ENCODE measurements around the gene AMHR2.
"Not testable (repeated sequence)": the region's sequence is repeated elsewhere in the genome, so short reads cannot be mapped to it uniquely, and the experiment has no call there.

AMHR2 gene

GRCh38 chr12:53413485-53414204 is 10.0 kb upstream of the AMHR2 start:
- no peak overlapping the region for H2AFZ ChIP-seq (ENCODE audit: low read length)
- TF ChIP-seq EZH2 (optimal IDR thresholded peaks at IDR 0.05; ENCODE audit: low read depth, low read length) = no peak
- no peak for TF ChIP-seq EZH2phosphoT487 (IDR thresholded peaks at IDR 0.05; ENCODE audit: low read length)
- TF ChIP-seq CTCF (IDR thresholded peaks at IDR 0.05; ENCODE audit: low read length) = no peak
- H3K4me1 ChIP-seq (ENCODE audit: low read length) = peaks cover 17% of the 10 kb centered on the region
- DNase-seq = no peak
- no peaks in the 10 kb centered on the region for H3K9me3 ChIP-seq (replicated peaks; ENCODE audit: insufficient read depth, low read length)
- H3F3A ChIP-seq (ENCODE audit: insufficient read depth, low read length) = peaks cover 6% of the 10 kb centered on the region; the same call in 1 of the 2 replicates
- no peaks in the 10 kb centered on the region for H3K9me2 ChIP-seq (replicated peaks; ENCODE audit: insufficient read depth, low read length)
- no peaks in the 10 kb centered on the region for H4K20me1 ChIP-seq (ENCODE audit: insufficient read depth, low read length)
- H3K79me2 ChIP-seq (ENCODE audit: low read length) = 0 out of 2 replicates have a peak, but pooled peaks cover 8% of the 10 kb centered on the region
- H3K4me2 ChIP-seq (ENCODE audit: low read depth, low read length) = peak overlapping the region; percentile 68; the same call in 1 of the 2 replicates
- H3K4me3 ChIP-seq (ENCODE audit: low read length) = no peak overlapping the region
- H3K36me3 ChIP-seq (replicated peaks; ENCODE audit: insufficient read depth, low read length) = no peaks in the 10 kb centered on the region; the same call in 1 of the 2 replicates
- H3K27me3 ChIP-seq (replicated peaks; ENCODE audit: insufficient read depth, low read length) = no peaks in the 10 kb centered on the region
- H3K27ac ChIP-seq (ENCODE audit: low read length) = no peak overlapping the region
- H3K9ac ChIP-seq (ENCODE audit: low read length) = no peak overlapping the region

GRCh38 chr12:53414756-53415417 is 8.8 kb upstream of the AMHR2 start:
- H3F3A ChIP-seq (ENCODE audit: insufficient read depth, low read length) = peaks cover 6% of the 10 kb centered on the region; the same call in 1 of the 2 replicates
- H3K9me2 ChIP-seq (replicated peaks; ENCODE audit: insufficient read depth, low read length) = no peaks in the 10 kb centered on the region
- TF ChIP-seq CTCF (IDR thresholded peaks at IDR 0.05; ENCODE audit: low read length) = no peak
- TF ChIP-seq EZH2 (optimal IDR thresholded peaks at IDR 0.05; ENCODE audit: low read depth, low read length) = no peak
- TF ChIP-seq EZH2phosphoT487 (IDR thresholded peaks at IDR 0.05; ENCODE audit: low read length) = no peak
- H3K4me3 ChIP-seq (ENCODE audit: low read length) = no peak overlapping the region
- no peaks in the 10 kb centered on the region for H3K27me3 ChIP-seq (replicated peaks; ENCODE audit: insufficient read depth, low read length)
- H3K4me2 ChIP-seq (ENCODE audit: low read depth, low read length) = no peak overlapping the region
- H2AFZ ChIP-seq (ENCODE audit: low read length) = no peak overlapping the region
- H3K9me3 ChIP-seq (replicated peaks; ENCODE audit: insufficient read depth, low read length) = no peaks in the 10 kb centered on the region
- no peak overlapping the region for H3K27ac ChIP-seq (ENCODE audit: low read length)
- 0 out of 2 replicates have a peak, but pooled peaks cover 4% of the 10 kb centered on the region for H3K79me2 ChIP-seq (ENCODE audit: low read length)
- H3K36me3 ChIP-seq (replicated peaks; ENCODE audit: insufficient read depth, low read length) = no peaks in the 10 kb centered on the region
- H4K20me1 ChIP-seq (ENCODE audit: insufficient read depth, low read length) = no peaks in the 10 kb centered on the region
- no peak overlapping the region for H3K9ac ChIP-seq (ENCODE audit: low read length)
- peaks cover 17% of the 10 kb centered on the region for H3K4me1 ChIP-seq (ENCODE audit: low read length)
- DNase-seq = no peak

- not testable (repeated sequence) for H3K36me3 ChIP-seq (replicated peaks; ENCODE audit: insufficient read depth, low read length); H3K9me3 ChIP-seq (replicated peaks; ENCODE audit: insufficient read depth, low read length); H3K27ac ChIP-seq (ENCODE audit: low read length); H3F3A ChIP-seq (ENCODE audit: insufficient read depth, low read length); H3K9me2 ChIP-seq (replicated peaks; ENCODE audit: insufficient read depth, low read length); H4K20me1 ChIP-seq (ENCODE audit: insufficient read depth, low read length); H3K4me3 ChIP-seq (ENCODE audit: low read length); H3K27me3 ChIP-seq (replicated peaks; ENCODE audit: insufficient read depth, low read length); H2AFZ ChIP-seq (ENCODE audit: low read length); H3K9ac ChIP-seq (ENCODE audit: low read length); DNase-seq; H3K79me2 ChIP-seq (ENCODE audit: low read length); H3K4me2 ChIP-seq (ENCODE audit: low read depth, low read length)
- H3K4me1 ChIP-seq (ENCODE audit: low read length) = peaks cover 17% of the 10 kb centered on the region
Measured at GRCh38 chr12:53415752-53416389, 7.8 kb upstream of the AMHR2 start.

- not testable (repeated sequence) for H3F3A ChIP-seq (ENCODE audit: insufficient read depth, low read length); H3K9me2 ChIP-seq (replicated peaks; ENCODE audit: insufficient read depth, low read length); H4K20me1 ChIP-seq (ENCODE audit: insufficient read depth, low read length); H3K4me3 ChIP-seq (ENCODE audit: low read length); DNase-seq; H3K27ac ChIP-seq (ENCODE audit: low read length); H3K36me3 ChIP-seq (replicated peaks; ENCODE audit: insufficient read depth, low read length); H3K4me2 ChIP-seq (ENCODE audit: low read depth, low read length); H3K79me2 ChIP-seq (ENCODE audit: low read length); H3K27me3 ChIP-seq (replicated peaks; ENCODE audit: insufficient read depth, low read length); H2AFZ ChIP-seq (ENCODE audit: low read length); H3K9ac ChIP-seq (ENCODE audit: low read length); H3K9me3 ChIP-seq (replicated peaks; ENCODE audit: insufficient read depth, low read length)
- peaks cover 14% of the 10 kb centered on the region for H3K4me1 ChIP-seq (ENCODE audit: low read length)
Measured at GRCh38 chr12:53417291-53417816, 6.3 kb upstream of the AMHR2 start.
